GM03348 (cell line): ENCODE data around the gene AFMID.
A peak's percentile ranks its signal among the peaks of the same experiment; 100 is the strongest.
"Not testable (repeated sequence)": the region's sequence is repeated elsewhere in the genome, so short reads cannot be mapped to it uniquely, and the experiment has no call there.

Experiments
- DNase-seq: peaks from one replicate; pipeline ENCODE4 v3.0.0; 2012; ENCODE audit warnings: low spot score

The AFMID gene

DNA sequence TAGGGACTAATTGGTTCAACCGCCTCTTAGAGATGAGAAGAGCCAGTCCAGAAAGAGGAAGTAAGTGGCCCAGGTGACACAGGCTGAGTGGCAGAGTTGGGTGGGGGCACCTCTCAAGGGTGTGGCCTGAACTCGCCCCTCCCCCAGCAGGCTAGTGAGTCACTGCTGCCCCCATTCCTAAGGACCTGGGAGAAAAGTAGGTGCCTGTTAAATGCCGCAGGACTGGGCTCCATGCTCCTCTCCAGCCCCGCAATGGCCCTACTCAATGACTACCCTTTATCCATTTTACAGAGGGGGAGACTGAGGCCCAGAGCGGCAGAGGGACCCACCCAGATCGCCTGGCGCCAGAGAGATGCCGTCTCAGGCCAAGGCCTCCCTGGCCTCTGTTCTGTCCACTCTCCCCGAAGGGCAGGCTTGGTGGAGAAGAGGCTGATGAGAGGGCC lies 52.3 kb downstream of the AFMID start:
- no peak for DNase-seq

DNA sequence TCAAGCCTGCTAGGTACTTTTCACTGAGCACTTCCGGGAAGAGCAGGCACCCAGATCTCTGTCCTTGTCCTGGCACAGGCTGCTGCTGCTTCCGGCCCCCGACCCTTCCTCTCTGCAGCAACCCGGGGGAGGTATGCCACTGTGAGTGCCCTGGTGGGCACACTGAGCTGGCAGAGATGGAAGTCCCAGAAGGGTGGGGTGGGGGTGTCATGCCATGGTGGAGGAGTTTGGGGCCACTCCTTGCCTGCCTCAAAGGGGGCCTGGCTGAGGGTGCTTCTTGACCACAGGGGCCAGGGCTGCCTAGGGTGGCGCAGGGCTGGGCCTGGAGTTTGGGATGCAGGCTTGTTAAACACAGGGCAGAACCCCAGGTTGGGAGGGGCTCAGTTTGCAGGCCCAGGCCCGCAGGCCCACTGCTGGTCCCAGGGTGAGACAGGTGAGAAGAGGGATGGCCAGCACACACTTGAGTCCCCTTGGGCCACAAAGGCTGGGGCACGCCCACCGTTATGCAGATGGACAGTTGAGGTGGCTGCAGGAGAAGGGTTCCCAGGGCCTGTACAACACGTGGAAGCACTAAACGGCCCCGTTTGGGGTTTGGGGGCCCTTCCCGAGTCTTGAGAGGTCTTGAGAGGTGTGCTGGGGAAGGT lies 53.0 kb downstream of the AFMID start:
- DNase-seq, result no peak

DNA sequence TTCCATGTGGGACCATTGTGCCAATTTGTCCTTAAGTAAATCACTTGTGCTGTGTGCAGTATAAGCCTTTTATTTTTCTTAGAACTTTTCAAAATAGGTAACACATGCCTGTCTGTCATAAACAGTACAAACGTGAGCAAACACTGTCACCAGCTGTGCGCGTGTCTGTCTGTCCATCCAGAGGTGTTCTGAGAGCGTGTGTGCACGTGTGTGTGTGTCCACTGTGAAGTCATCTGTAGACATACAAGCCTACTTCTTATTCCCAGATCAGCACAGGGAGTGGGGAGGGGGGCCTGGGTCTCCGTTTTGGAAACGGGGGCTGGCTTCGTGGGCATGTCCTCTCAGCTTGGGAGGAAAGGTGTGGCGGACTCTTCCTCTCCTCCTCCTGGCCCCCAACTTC lies 53.7 kb downstream of the AFMID start:
- no peak for DNase-seq

DNA sequence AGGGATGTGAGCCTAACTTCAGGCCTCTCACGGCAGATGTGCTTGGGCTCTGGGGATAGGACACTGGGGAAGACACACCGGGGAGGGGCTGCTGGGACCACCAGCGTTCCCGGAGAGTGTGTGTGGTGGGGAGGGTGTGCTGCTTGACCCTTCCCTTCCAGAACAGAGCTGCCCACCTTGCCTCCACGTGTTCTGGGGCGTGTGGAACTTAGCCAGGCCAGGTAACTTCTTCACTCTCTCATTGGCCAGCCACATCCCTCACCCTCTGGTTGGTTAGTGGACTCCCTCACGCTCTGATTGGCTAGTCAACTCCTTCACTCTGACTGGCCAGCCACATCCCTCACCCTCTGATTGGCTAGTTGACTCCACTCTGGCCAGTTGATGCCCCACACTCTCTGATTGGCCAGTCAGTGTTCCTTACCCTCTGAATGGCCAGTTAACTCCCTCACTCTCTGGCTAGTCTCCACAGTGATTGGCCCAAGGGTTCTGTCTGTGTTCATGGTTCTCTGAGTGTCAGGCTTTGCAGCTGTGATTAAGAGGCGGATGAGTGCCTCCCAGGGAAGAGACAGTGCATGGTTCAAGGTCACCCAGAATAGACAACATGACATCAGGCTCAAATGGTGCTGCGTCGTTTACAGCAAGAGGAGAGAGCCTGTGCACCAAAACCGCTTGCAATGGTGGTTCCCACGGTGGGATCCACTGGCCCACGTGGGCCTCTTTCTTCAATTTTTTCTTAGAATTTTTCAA lies 54.3 kb downstream of the AFMID start:
- peak; percentile 47 for DNase-seq

DNA sequence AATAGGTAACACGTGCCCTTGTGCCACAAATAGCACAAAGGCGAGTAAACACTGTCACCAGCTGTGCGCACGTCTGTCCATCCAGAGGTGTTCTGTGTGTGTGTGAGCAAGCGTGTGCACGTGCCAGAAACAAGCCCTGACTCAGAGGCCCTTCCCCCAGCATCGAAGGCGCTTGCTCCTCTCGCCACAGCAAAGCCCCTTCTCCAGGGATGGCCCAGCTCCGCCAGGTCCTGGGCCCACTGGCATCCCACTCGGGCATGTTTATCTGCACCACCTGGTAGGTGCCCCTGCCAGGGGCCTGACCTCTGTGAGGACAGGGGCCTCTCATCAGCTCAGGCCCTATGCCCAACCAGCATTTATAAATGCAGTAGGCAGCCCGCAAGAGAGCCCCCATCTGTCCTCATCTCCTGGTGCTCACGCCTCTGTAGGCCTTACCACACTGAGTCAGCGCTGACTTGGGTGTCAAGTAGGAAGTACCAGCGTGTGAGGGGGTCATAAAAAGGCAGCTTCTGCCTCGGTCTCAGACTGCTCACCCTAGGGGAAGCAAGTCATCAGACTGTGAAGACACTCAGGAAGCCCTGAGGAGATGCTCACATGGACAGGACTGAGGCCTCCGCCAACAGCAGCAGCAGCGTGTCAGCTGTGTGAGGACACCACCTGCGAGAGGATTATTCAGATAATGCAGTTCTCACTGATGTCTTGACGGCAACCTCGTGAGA lies 55.0 kb downstream of the AFMID start:
- no peak for DNase-seq

DNA sequence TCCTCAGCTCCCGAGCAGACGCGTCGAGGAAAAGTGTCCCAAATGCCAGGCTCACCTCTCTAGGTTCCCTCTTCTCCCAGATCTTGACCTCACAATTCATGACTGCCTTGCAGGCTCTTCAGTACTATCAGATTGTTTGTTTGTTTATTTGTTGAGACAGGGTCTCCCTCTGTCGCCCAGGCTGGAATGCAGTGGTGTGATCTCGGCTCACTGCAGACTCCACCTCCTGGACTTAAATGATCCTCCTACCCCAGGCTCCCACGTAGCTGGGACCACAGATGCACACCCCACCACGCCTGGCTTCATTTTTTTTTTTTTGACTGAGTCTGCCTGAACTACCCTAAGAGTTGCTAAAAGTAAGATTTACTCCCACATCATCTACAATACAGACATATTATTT lies 60.1 kb downstream of the AFMID start:
- DNase-seq, result no peak

DNA sequence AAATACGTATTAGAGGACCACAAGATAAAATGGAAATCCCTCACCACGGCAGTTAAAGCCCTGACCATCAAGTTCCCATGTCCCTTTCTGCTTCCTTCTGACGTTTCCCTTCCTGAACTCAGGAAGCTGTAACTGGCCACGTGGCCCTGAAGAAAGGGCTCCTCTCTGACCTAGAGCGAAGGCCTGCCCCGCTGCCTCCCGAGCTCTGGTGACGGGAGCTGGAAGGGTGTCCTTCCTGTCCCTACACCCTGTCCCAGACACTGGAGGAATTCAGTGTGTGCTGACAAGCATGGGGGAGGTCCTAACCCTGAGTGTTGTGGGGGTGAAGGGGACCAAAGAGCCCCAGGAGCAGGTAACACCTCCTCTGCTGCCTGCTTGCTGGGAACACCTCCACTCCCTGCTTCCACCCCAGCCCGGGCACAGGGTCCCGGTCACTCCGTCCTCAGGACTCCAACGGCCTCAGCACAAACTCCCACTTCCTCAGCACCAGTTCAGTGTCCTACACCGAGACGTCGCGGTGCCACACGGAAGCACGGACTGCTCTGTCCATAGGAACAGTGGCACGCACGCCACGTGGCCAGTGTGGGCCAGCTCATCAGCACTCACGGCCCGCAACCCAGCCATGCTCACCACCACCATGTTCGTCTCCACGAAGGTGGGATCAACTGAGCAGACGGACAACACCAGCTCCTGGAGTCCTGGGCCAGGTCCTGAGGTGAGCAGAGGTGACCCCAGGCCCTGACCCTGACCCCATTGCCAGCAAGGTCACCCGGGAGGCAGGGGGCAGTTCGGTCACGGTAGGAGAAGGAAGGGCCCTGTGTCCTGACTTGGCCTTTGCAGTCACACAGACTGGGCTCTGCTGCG lies 61.1 kb downstream of the AFMID start:
- DNase-seq, result no peak

DNA sequence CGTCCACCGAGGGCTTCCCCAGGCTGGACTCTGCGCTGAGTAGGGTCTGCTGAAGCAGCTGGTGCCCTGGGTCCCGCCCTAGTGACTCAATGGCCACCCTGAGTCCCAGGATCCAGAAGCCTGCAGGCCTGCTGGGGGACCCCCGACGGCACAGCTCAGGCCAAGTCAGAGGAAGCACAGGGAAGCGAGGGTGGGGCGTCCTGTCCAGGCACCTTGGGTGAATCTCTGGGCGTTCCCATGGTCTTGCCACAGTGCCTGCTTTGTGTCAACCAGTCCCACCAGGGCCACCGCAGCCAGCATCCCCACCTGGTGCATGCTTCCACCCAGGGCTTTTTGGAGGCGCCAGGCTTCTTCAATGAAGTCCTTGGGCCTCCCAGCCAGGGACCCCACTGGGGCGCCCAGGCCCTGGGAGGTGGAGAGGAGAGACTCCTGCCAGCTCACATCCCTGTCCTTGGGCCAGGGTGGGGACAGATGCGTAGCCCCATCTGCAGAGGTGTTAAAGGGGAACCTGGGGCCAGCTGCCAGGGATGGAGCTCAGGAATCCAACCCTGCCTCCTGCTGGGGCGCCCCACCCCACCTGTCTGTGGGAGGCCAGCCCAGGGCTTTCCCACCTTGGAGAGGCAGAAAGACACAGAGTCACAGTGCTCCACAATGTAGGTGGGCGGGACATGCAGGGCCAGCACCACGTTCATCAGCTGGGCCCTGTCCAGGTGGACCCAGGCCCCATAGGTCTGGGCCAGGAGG lies 62.1 kb downstream of the AFMID start:
- DNase-seq, result no peak

DNA sequence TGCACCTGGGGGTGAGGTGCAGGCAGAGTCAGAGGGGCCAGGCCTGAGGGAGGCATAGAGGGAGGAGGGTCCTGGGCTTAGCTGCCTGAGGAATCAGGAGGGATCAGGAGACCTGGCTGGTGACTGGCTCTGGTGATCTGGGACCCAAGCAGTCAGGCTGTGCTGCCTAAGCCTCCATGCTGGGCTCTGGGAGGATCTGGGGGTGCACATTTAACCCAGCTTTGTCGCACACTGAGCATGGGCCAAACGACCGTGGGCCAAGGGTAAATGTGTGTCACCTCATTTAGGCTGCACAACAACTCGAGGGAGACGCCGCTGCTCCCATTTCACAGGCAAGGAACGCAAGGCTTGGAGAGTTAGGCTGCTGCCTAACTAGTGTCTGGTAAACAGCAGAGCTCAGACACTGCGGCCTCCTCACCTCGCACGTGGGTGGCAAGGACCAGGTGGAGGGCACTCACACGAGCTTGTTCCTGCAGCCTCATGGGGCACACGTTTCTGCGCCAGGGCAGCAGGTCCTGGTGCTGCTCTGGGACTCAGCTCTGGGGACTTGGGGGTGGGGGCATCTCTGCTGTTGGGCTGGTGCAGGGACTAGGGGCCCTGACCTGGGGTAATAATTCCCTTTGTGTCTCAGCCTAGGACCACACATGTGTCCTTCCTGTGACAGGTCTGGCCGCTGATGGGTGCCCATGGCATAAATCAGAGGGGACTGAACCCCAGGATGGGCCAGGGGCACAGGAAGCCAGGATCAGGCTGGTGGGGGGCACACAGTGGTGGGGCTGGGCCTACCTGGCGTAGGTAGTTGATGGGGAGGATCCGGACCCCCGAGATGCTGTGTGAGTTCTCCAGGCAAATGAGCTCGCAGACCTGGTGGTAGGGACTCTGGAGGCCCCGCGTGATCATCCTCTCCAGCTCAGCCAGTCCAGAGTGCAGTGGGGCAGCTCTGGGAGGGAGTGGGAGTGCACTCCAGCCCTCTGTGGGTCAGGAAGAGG lies 63.0 kb downstream of the AFMID start:
- DNase-seq, result no peak

DNA sequence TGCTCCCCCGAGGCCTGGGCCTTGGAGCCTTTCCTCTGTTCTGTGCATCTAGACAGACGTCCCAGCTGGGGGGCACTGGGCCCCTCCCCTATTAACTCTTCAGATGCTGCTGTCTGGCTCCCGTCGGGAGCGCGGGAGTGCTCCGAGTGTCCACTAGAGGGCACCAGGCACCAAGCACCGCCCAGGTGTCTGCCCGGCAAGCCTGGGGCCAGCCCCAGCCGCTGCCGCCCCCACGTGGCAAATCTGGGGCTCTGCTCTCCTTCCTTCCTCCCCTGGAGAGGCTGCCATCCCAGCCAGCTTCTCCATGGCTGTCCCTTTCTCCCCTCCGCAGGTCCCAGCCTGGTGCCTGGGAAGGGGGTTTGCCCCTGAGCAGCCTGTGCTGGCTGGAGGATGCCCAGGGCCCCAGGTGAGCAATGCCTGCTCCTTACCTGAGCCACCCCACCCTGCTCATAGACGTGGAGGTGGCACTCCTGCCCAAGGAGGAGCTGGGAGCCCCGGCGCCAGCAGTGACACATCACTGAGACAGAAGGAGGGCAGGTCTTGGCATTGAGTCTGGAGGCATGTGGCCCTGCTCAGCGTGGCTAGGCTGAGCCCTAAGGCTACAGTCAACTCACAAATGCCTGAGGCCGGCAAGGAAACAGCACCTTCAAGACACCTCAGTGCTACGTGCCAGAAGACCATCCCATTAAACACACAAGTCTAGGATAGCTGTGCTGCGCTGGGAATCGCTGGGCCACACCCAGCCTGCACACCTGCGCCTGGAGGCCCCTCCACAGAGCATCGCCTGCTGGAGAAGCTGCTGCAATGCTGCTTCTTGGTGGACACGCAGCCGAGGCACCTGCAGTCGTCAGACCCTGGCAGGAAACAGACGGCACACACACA lies 64.0 kb downstream of the AFMID start:
- peak; percentile 98 for DNase-seq

DNA sequence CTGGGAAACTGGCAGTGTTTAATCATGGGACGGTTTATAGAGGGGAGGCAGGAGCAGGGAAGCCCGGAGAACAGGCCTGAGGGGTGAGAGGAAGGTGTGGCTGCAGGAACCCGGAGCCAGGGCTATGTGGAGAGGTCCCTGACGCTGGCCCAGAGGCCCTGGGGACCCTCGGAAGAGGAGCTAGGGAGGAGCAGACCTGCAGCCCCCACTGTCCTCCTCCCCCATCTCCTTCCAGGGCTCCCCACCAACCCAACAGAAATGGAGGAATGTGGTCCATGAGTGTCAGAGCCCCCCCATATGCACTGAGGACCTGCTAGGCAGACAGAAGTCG lies 64.6 kb downstream of the AFMID start:
- DNase-seq, result no peak

DNA sequence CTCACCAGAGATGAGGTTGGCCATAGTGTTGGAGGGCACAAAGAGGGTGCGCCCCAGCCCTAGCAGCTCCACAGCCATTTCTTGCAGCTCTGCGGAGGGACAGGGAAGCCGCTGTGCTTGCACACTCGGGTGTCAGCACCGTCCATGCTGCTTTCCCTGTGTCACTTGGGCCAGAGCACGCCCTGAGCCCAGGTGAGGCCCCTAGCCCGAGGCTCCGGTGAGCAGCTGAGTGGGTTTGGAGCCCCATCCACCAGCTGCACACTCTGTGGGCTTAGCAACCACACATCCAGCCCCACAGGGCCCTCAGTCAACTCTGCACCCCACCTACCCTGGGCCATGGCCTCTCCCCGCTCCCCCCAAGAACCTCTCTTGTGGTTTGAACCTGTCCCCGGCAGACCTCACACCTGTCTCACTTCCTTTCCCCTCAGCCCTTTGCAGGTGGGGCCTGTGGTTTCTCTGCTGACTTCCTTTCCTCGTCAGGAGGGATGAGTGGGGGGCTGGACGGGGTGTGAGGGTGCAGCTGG lies 65.0 kb downstream of the AFMID start:
- no peak for DNase-seq

DNA sequence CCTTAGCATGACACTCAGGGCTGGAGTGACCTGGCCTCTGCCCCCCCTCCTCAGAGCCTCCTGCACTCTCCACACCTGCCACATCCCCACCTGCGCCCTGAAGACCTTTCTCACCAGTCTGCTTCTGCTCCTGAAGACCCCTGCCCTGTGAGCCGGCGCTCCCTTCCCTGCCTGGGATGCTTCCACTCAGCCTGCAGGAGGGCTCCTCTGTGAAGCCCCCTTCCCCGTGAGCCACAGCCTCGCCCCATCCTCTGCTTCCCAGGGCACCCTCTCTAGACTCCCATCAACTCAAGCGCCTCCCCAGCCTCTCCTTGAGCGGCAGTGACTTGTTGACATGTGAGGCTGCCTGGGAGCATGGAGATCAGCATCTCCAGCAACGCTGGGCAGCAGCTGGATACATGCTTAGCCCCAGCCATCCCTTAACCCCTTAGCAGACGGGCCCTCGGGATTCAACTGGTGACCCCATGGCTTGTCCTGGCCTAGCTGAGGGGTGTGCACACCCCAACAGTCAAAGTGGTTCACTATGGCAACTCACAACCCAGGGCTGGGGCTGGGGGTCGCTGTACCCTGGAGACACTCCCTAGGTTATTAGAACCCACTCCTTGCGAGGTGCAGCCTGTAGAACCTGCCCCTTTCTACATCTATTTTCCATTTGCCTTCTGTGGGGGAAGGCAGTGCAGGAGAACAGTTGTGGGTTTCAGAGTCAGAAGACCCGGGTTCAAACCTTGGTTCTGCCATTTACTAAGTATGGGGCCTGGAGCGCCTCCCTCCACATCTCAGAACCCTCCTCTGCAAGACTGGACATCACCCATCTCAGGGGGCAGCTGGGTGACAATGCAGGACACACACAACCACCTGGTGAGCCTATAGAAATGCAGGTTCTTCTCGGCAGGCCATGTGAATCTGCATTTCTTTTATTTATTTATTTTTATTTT lies 65.8 kb downstream of the AFMID start:
- no peak for DNase-seq

DNA sequence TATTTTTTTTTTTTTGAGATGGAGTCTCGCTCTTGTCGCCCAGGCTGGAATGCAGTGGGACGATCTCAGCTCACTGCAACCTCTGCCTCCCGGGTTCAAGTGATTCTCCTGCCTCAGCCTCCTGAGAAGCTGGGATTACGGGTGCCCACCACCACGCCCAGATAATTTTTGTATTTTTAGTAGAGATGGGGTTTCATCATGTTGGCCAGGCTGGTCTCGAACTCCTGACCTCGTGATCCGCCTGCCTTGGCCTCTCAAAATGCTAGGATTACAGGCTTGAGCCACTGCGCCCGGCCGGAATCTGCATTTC lies 66.4 kb downstream of the AFMID start:
- not testable (repeated sequence) for DNase-seq

DNA sequence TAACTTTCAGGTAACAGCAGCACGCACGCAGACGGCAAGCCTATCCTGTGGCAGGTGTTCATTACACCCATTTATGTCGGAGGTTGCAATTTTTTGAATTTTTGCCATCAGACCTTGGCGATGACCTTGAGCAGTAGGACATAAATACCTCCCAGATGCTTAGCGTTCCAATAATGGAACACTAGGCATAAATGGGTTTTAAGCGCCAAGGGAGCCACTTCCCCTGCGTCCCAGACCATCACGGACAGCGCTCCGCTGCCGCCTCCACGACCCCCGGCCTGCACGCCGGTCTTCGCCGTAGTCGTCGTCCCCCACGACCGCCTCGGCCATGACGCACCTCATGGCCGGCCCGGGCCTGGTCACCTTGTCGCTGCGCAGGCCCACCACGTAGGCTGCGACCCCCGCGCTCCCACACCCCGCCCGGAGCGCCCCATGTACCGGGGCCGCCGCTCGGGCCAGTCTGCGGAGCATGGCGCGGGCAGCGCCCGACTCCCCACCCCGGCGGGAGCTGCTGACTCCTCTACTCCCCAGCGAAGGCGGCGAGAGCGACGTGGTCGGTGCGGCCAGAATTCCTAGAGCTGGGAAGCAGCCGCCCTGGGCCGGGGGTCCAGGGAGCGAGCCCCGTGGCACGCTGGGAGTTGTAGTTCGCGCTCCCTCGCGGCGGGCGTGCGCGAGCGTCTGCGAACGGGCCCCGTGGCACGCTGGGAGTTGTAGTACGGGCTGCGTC lies 66.9 kb downstream of the AFMID start:
- DNase-seq, result peak; percentile 95

DNA sequence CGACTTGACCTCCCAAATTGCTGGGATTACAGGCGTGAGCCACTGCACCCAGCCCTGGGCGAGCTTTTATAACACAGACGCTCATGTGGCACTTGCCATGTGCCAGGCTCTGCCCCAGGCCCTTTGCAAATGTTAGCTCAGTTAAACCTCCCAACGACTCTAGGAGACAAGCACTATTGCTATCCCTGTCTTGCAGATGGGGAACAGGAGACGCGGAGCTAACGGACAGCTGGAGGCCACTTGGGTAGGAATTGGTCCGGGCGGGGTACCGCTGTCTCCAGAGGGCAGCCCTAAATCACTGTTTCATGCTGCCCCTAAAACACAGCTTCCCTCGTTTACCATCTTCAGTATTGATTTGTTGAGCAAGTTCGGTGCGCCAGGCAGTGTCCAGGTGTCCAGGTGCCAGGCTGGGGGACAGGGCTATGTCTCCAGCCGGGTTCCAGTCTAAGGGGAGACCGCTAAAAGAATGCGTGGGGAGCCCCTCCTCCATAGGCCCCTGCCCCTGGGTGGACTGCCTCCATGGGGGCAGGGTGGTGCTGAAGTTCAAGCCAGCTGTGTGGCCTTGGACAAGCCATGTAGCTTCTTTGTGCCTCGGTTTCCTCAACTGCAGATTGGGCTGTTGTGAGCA lies 68.0 kb downstream of the AFMID start:
- DNase-seq, result no peak
